Measurements from ENCODE around the gene NRXN2. TPM values are rescaled to one million over a fixed set of nuclear protein-coding genes. Genes with fewer than 3 reads are reported as not detected.

The NRXN2 gene
- total RNA-seq, 1 experiment from 2014 or later: 0.15 TPM

GRCh38 chr11:64613648-64614047, 109.3 kb downstream of the NRXN2 start:
- in situ Hi-C loops (cut with HindIII; ENCODE audit: low pct_unique_long_range_greater_than_20kb, low sequenced_read_pairs): no loop called here
- no peak for DNase-seq (ENCODE audit: low read depth, low spot score)
- intact Hi-C loops (cut with micrococcal nuclease; ENCODE audit: unreplicated experiment): no loop called here
- POLR2A ChIA-PET: no interaction called here
- H3K4me1 ChIP-seq (ENCODE audit: control insufficient read depth, insufficient read depth, low read length): no peaks in the 10 kb centered on the region
- no peak for TF ChIP-seq SIN3A (IDR thresholded peaks at IDR 0.05; ENCODE audit: borderline replicate concordance, insufficient read depth, low read depth, low read length)
- no peaks in the 10 kb centered on the region for H3K36me3 ChIP-seq (ENCODE audit: control insufficient read depth, insufficient read depth, low read length)
- CTCF ChIA-PET: no interaction called here
- no peak overlapping the region for H3K4me3 ChIP-seq (ENCODE audit: low read depth in 2 of 2, low read length in 2 of 2)
- no peak for ATAC-seq
- H3K27ac ChIP-seq (ENCODE audit: low read length): no peak overlapping the region
- H3K9me3 ChIP-seq (ENCODE audit: control insufficient read depth, insufficient read depth, low read depth, low read length): no peaks in the 10 kb centered on the region
- H3K27me3 ChIP-seq (ENCODE audit: control insufficient read depth, insufficient read depth, low read length): no peaks in the 10 kb centered on the region
- BruUV-seq (replicated peaks): no TSS peak

- Histone ChIP-seq H3K27ac (ENCODE audit: low read length) (no peak overlapping the region), H3K4me3 (ENCODE audit: low read depth in 2 of 2, low read length in 2 of 2) (no peak overlapping the region), H3K9me3 (ENCODE audit: control insufficient read depth, insufficient read depth, low read depth, low read length) (no peaks in the 10 kb centered on the region), H3K27me3 (ENCODE audit: control insufficient read depth, insufficient read depth, low read length) (no peaks in the 10 kb centered on the region), H3K36me3 (ENCODE audit: control insufficient read depth, insufficient read depth, low read length) (no peaks in the 10 kb centered on the region), H3K4me1 (ENCODE audit: control insufficient read depth, insufficient read depth, low read length) (no peaks in the 10 kb centered on the region)
- no peak for ATAC-seq
- CTCF ChIA-PET: no interaction called here
- no peak for DNase-seq (ENCODE audit: low read depth, low spot score)
- POLR2A ChIA-PET: no interaction called here
- in situ Hi-C loops (cut with HindIII; ENCODE audit: low pct_unique_long_range_greater_than_20kb, low sequenced_read_pairs) (no loop called here), intact Hi-C loops (cut with micrococcal nuclease; ENCODE audit: unreplicated experiment) (no loop called here)
- no TSS peak for BruUV-seq (replicated peaks)
- TF ChIP-seq, protein P1, sequence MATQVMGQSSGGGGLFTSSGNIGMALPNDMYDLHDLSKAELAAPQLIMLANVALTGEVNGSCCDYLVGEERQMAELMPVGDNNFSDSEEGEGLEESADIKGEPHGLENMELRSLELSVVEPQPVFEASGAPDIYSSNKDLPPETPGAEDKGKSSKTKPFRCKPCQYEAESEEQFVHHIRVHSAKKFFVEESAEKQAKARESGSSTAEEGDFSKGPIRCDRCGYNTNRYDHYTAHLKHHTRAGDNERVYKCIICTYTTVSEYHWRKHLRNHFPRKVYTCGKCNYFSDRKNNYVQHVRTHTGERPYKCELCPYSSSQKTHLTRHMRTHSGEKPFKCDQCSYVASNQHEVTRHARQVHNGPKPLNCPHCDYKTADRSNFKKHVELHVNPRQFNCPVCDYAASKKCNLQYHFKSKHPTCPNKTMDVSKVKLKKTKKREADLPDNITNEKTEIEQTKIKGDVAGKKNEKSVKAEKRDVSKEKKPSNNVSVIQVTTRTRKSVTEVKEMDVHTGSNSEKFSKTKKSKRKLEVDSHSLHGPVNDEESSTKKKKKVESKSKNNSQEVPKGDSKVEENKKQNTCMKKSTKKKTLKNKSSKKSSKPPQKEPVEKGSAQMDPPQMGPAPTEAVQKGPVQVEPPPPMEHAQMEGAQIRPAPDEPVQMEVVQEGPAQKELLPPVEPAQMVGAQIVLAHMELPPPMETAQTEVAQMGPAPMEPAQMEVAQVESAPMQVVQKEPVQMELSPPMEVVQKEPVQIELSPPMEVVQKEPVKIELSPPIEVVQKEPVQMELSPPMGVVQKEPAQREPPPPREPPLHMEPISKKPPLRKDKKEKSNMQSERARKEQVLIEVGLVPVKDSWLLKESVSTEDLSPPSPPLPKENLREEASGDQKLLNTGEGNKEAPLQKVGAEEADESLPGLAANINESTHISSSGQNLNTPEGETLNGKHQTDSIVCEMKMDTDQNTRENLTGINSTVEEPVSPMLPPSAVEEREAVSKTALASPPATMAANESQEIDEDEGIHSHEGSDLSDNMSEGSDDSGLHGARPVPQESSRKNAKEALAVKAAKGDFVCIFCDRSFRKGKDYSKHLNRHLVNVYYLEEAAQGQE (IDR thresholded peaks at IDR 0.05; ENCODE audit: insufficient read depth in 1 of 2, low read depth in 2 of 2, low read length in 1 of 2): no peak
- TF ChIP-seq TCF7L2 (IDR thresholded peaks at IDR 0.05; ENCODE audit: low read depth, low read length) (no peak), CTCF (IDR thresholded peaks at IDR 0.05) (no peak), POLR2AphosphoS5 (IDR thresholded peaks at IDR 0.05; ENCODE audit: low read depth, low read length) (no peak), SIN3A (IDR thresholded peaks at IDR 0.05; ENCODE audit: borderline replicate concordance, insufficient read depth, low read depth, low read length) (no peak)
Observed at GRCh38 chr11:64611869-64612646, 110.9 kb downstream of the NRXN2 start.

- DNase-seq (ENCODE audit: low read depth, low spot score): no peak
- BruUV-seq (replicated peaks): no TSS peak
- H3K4me1 ChIP-seq (ENCODE audit: control insufficient read depth, insufficient read depth, low read length): no peaks in the 10 kb centered on the region
- H3K27ac ChIP-seq (ENCODE audit: low read length): no peak overlapping the region
- ATAC-seq: no peak
- intact Hi-C loops (cut with micrococcal nuclease; ENCODE audit: unreplicated experiment): no loop called here
- H3K9me3 ChIP-seq (ENCODE audit: control insufficient read depth, insufficient read depth, low read depth, low read length): no peaks in the 10 kb centered on the region
- in situ Hi-C loops (cut with HindIII; ENCODE audit: low pct_unique_long_range_greater_than_20kb, low sequenced_read_pairs): no loop called here
- H3K36me3 ChIP-seq (ENCODE audit: control insufficient read depth, insufficient read depth, low read length): no peaks in the 10 kb centered on the region
- no peak for TF ChIP-seq SIN3A (IDR thresholded peaks at IDR 0.05; ENCODE audit: borderline replicate concordance, insufficient read depth, low read depth, low read length)
- ChIA-PET POLR2A (interaction anchor here (0.6 kb wide), 1 partner anchor 739 kb away, joined by 7 read pairs; no protein-coding TSS in a partner anchor), CTCF (no interaction called here)
- no peak overlapping the region for H3K4me3 ChIP-seq (ENCODE audit: low read depth in 2 of 2, low read length in 2 of 2)
- H3K27me3 ChIP-seq (ENCODE audit: control insufficient read depth, insufficient read depth, low read length): no peaks in the 10 kb centered on the region
Observed at GRCh38 chr11:64611176-64611575, 111.8 kb downstream of the NRXN2 start.
